Psoas muscle (tissue), 8 donors: ENCODE data around the gene RAD51B. TPM values are rescaled to one million over a fixed set of nuclear protein-coding genes. Genes with fewer than 3 reads are reported as not detected.

ENCODE experiments used
- ATAC-seq, 4 donors: fragments of 200-7000 bp; cut with Tn5 transposase; one replicate each; pipeline ENCODE4 v1.9.1; 2020; ENCODE audit warnings: moderate library complexity in 3 of 4, mild to moderate bottlenecking in 2 of 4
- DNase-seq, 2 donors: peaks; one replicate each; pipeline ENCODE4 v3.0.0-alpha.2; 2020
- H3K27ac ChIP-seq: fragments of 200-600 bp; one replicate; pipeline ENCODE4 v1.8.0; 2022
- H3K27me3 ChIP-seq, 3 donors: fragments of 200-600 bp in 1 of 3; one replicate each; pipeline versions ENCODE4 v1.6.1 to v1.8.0; 2013 to 2022; ENCODE audit warnings: low read length in 2 of 3, mild to moderate bottlenecking in 2 of 3, moderate library complexity in 1 of 3; ENCODE audit not compliant: insufficient read depth in 3 of 3
- H3K36me3 ChIP-seq, 2 donors: fragments of 200-600 bp in 1 of 2; one replicate each; pipeline versions ENCODE4 v1.6.1 to v1.8.0; 2013 to 2022; ENCODE audit warnings: low read depth in 1 of 2, mild to moderate bottlenecking in 1 of 2, moderate library complexity in 1 of 2; ENCODE audit not compliant: insufficient read depth in 1 of 2
- H3K4me1 ChIP-seq: fragments of 200-600 bp; one replicate; pipeline ENCODE4 v1.8.0; 2022
- H3K4me3 ChIP-seq: fragments of 200-600 bp; one replicate; pipeline ENCODE4 v1.8.0; 2022; ENCODE audit warnings: mild to moderate bottlenecking
- H3K9me3 ChIP-seq: fragments of 200-600 bp; one replicate; pipeline ENCODE4 v1.8.0; 2022
- CTCF ChIP-seq: fragments of 200-600 bp; IDR thresholded peaks from one replicate; pipeline ENCODE4 v1.8.0; 2022; ENCODE audit warnings: antibody characterized with exemption
- WGBS, 3 donors: extraction: QIAGEN DNeasy Blood & Tissue Kit; methylation state at CpG; one replicate each; pipeline versions ENCODE4 v1.1.6 to v1.1.7; 2013; 5-methylcytosine and 5-hydroxymethylcytosine counted together
- intact Hi-C, 2 donors: fragments of 100-400 bp; cut with DNase I; formaldehyde crosslinking; loops; one replicate each; pipeline versions ENCODE4 v1.11.0 to v1.14.2; 2022
- polyA plus RNA-seq, 3 donors: library from polyadenylated mRNA; stranded (reverse); fragments of 200-250 nt; gene quantifications; one replicate each; pipeline ENCODE4 v1.2.3, GENCODE V29; 2013
- total RNA-seq, 4 donors: library from RNA; stranded (reverse); fragmentation: NEBNext Ultra II Directional in 2 of 4; extraction: Animal tissue kit (Norgen Biotek cat#: 25700) in 2 of 4; gene quantifications; one replicate each; pipeline versions ENCODE4 v1.2.1 to v1.2.4, GENCODE V29; 2021 to 2023
- donor health status: healthy with polysubstance abuse.
- donor health status: DM: no; HTN: no; CAD: no; lungs with moderate emphysema.
- donor health status: Bipolar disorder and iron deficiency.
- donor health status: healthy.
- donor health status: DM: yes; HTN: yes; CAD: no.
- donor health status: DM: no; HTN: no; CAD: no.
- donor health status: DM: no; HTN: no; CAD: no.
- donor health status: DM: yes; HTN: yes; CAD: no.

The RAD51B gene
- total and polyA plus RNA-seq, 7 donors: 0.60 to 7.2 (median 2.2) TPM

GRCh38 chr14:68655911-68656316 is 836.3 kb downstream of the RAD51B start:
- Histone ChIP-seq H3K27ac (no peak overlapping the region), H3K36me3 (no peaks in the 10 kb centered on the region), H3K27me3 (no peaks in the 10 kb centered on the region), H3K4me3 (no peak overlapping the region), H3K4me1 (peaks cover 17% of the 10 kb centered on the region), H3K9me3 (no peaks in the 10 kb centered on the region)
- peak; percentile 34 to 71 (median 68) for ATAC-seq
- DNase-seq: no peak
- 65 to 93% (median 80%) methylated on average over 1 of the region's 1 CpG for WGBS, 3 donors
- intact Hi-C loops: loop anchor here in 1 of 2 donors (10.0 kb wide), 1 partner anchor 711 kb away; no protein-coding TSS in a partner anchor
- no peak for TF ChIP-seq CTCF

GRCh38 chr14:68656452-68656851 is 836.9 kb downstream of the RAD51B start:
- no peaks in the 10 kb centered on the region for H3K36me3 ChIP-seq
- no peak overlapping the region for H3K4me3 ChIP-seq
- no peaks in the 10 kb centered on the region for H3K27me3 ChIP-seq
- H3K27ac ChIP-seq: no peak overlapping the region
- 96 to 98% (median 97%) methylated on average over 8 of the region's 8 CpGs for WGBS, 3 donors
- TF ChIP-seq CTCF: no peak
- ATAC-seq: no peak
- H3K9me3 ChIP-seq: no peaks in the 10 kb centered on the region
- intact Hi-C loops: loop anchor here in 1 of 2 donors (10.0 kb wide), 1 partner anchor 712 kb away; no protein-coding TSS in a partner anchor
- peaks cover 16% of the 10 kb centered on the region for H3K4me1 ChIP-seq
- no peak for DNase-seq

GRCh38 chr14:68657300-68658028 is 837.9 kb downstream of the RAD51B start:
- H3K27ac ChIP-seq: no peak overlapping the region
- DNase-seq (no peak), ATAC-seq (no peak)
- intact Hi-C loops: loop anchor here in 1 of 2 donors (10.0 kb wide), 1 partner anchor 713 kb away; no protein-coding TSS in a partner anchor
- no peaks in the 10 kb centered on the region for H3K27me3 ChIP-seq
- H3K4me3 ChIP-seq: no peak overlapping the region
- no peaks in the 10 kb centered on the region for H3K36me3 ChIP-seq
- TF ChIP-seq CTCF: no peak
- H3K9me3 ChIP-seq: no peaks in the 10 kb centered on the region
- 94 to 99% (median 98%) methylated on average over 4 of the region's 4 CpGs for WGBS, 3 donors
- peaks cover 6% of the 10 kb centered on the region for H3K4me1 ChIP-seq

GRCh38 chr14:68658029-68658509 is 838.5 kb downstream of the RAD51B start:
- H3K27ac ChIP-seq: no peak overlapping the region
- no peak overlapping the region for H3K4me3 ChIP-seq
- no peak for ATAC-seq
- no peaks in the 10 kb centered on the region for H3K36me3 ChIP-seq
- H3K9me3 ChIP-seq: no peaks in the 10 kb centered on the region
- DNase-seq: no peak
- H3K4me1 ChIP-seq: peaks cover 4% of the 10 kb centered on the region
- no peak for TF ChIP-seq CTCF
- 78 to 92% (median 82%) methylated on average over 8 of the region's 8 CpGs for WGBS, 3 donors
- H3K27me3 ChIP-seq: no peaks in the 10 kb centered on the region
- intact Hi-C loops: loop anchor here in 1 of 2 donors (10.0 kb wide), 1 partner anchor 713 kb away; no protein-coding TSS in a partner anchor
